HG02763 (cell line): ENCODE measurements around the gene NDUFAF2.
"Not testable (repeated sequence)": the region's sequence is repeated elsewhere in the genome, so short reads cannot be mapped to it uniquely, and the experiment has no call there.

Experiments
- ATAC-seq: cut with Tn5 transposase; IDR thresholded peaks from one replicate; pipeline ENCODE4 v1.9.1; 2021; ENCODE audit warnings: mild to moderate bottlenecking, moderate library complexity; ENCODE audit not compliant: unreplicated experiment

Gene NDUFAF2

GRCh38 chr5:61047346-61047745 is 102.3 kb downstream of the NDUFAF2 start:
- no peak for ATAC-seq

- ATAC-seq: no peak
Measured at GRCh38 chr5:61048534-61048933, 103.5 kb downstream of the NDUFAF2 start.

GRCh38 chr5:61050292-61050691 is 105.3 kb downstream of the NDUFAF2 start:
- no peak for ATAC-seq

GRCh38 chr5:61051267-61051666 is 106.3 kb downstream of the NDUFAF2 start:
- ATAC-seq: no peak

- no peak for ATAC-seq
Measured at GRCh38 chr5:61052882-61053281, 107.9 kb downstream of the NDUFAF2 start.

GRCh38 chr5:61053937-61054336 is 108.9 kb downstream of the NDUFAF2 start:
- ATAC-seq: no peak

- ATAC-seq: no peak
Measured at GRCh38 chr5:61055434-61056006, 110.5 kb downstream of the NDUFAF2 start.

- ATAC-seq: no peak
Measured at GRCh38 chr5:61059499-61059898, 114.5 kb downstream of the NDUFAF2 start.

GRCh38 chr5:61069150-61069549 is 124.1 kb downstream of the NDUFAF2 start:
- no peak for ATAC-seq

- no peak for ATAC-seq
Measured at GRCh38 chr5:61071526-61071925, 126.5 kb downstream of the NDUFAF2 start.

GRCh38 chr5:61076626-61077025 is 131.6 kb downstream of the NDUFAF2 start:
- ATAC-seq: no peak

GRCh38 chr5:61081741-61082140 is 136.7 kb downstream of the NDUFAF2 start:
- ATAC-seq: no peak

- ATAC-seq: no peak
Measured at GRCh38 chr5:61082516-61083280, 137.7 kb downstream of the NDUFAF2 start.

GRCh38 chr5:61084658-61085057 is 139.7 kb downstream of the NDUFAF2 start:
- ATAC-seq: no peak

GRCh38 chr5:61085885-61086284 is 140.9 kb downstream of the NDUFAF2 start:
- no peak for ATAC-seq

- ATAC-seq: no peak
Measured at GRCh38 chr5:61087921-61088320, 142.9 kb downstream of the NDUFAF2 start.

GRCh38 chr5:61089351-61089750 is 144.3 kb downstream of the NDUFAF2 start:
- ATAC-seq: no peak

GRCh38 chr5:61093046-61093771 is 148.2 kb downstream of the NDUFAF2 start:
- not testable (repeated sequence) for ATAC-seq

- no peak for ATAC-seq
Measured at GRCh38 chr5:61097465-61097864, 152.5 kb downstream of the NDUFAF2 start.

- ATAC-seq: no peak
Measured at GRCh38 chr5:61098251-61098995, 153.4 kb downstream of the NDUFAF2 start.

- no peak for ATAC-seq
Measured at GRCh38 chr5:61100437-61100836, 155.4 kb downstream of the NDUFAF2 start.
